NCI-H2081 treated with DMSO at 0.1 percent for 48 hours (cell line): ENCODE data around the gene GRIFIN.
"Not testable (repeated sequence)": the region's sequence is repeated elsewhere in the genome, so short reads cannot be mapped to it uniquely, and the experiment has no call there.

Source experiments
- DNase-seq: peaks from one replicate; lab custom pipeline; 2025; lab: John Stamatoyannopoulos, UW

GRIFIN gene

GRCh38 chr7:2453849-2454248, 22.3 kb downstream of the GRIFIN start:
- DNase-seq: not testable (repeated sequence)

DNA sequence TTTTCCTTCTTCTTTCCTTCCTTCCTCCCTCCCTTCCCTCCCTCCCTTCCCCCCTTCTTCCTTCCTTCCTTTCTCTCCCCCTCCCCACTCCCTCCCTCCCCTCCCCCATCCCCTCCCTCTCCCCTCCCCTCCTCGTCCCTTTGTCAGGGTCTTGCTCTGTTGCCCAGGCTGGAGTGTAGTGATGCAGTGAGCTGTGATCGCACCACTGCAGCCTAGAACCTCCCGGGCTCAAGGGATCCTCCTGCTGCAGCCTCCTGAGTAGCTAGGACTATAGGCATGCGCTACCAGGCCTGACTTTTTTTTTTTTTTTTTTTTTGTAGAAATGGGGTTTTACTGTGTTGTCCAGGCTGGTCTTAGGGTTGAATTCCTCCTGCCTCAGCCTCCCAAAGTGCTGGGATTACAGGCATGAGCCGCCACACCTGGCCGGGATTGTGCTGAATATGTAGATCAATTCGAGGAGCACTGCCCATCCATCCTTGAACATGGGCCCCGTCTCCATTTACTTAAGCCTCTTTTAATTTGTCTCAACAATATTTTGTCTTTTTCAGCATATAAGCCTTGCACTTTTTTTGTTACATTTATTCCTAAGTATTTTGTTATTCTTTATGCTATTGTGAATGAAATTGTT, 23.4 kb downstream of the GRIFIN start:
- DNase-seq: no peak

DNA sequence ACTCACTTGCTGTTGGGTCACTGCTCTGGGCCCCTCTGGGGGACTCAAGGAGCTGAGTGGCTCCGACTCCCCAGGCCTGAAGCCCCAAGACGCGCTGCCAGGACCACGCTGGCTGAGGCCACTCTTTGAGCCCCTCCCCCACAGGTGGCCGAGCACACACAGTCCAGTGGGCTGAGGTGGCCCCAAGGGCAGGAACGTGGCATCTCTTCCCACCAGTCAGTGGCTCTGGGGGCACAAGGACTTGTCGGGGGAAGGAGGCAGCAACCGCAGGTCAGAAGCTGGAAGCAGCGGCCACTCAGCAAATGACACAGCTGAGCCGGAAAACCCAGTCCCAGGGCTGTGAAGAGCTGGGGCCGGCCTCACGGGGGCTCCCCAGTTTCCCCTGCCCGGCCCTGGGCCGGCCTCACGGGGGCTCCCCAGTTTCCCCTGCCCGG, 24.1 kb downstream of the GRIFIN start:
- DNase-seq: no peak

DNA sequence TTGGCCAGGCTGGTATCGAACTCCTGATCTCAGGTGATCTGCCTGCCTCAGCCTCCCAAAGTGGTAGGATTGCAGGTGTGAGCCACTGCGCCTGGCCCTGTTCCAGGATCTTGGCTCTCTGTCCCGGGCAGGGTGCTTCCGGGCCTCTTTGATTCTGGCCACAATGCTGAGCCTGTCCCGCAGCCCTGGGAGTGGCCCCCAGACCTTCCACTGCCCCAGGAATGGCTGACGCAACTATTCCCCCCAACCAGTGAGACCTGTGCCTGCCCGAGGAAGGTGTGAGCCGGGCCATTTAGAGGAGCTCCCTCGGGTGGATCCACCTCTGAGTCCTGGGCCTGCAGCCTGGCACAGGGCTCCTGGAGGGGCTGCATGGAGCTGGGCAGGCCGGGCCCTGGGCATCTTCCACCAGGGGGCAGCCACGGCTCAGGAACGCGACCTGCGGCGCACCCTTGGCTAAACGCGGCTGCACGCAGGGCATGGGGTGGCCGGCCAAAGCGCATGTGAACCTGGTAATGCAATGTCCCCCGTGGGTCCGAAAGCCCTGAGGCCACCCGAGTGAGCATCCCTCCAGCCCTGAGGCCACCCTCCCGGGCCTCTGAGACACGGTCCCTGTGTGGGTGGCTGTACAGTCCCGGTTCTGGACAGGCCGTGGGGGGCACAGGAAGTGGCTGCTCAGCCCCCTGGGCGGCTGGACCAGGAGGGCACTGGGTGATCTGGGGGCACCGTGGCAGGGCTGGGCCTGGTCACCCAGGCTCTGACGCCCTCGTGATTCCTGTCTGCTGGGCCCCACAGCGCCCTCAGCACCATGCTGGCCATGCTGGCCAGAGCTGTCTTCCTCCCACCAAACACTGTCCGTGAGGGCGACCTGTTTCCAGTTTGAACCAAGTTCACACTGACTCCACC, 24.8 kb downstream of the GRIFIN start:
- DNase-seq: no peak

- DNase-seq: no peak
Measured at GRCh38 chr7:2450198-2451107, 25.7 kb downstream of the GRIFIN start.

GRCh38 chr7:2446676-2447075, 29.5 kb downstream of the GRIFIN start:
- DNase-seq: no peak

GRCh38 chr7:2445898-2446555, 30.2 kb downstream of the GRIFIN start:
- no peak for DNase-seq

- DNase-seq: no peak
Measured at GRCh38 chr7:2445047-2445446, 31.2 kb downstream of the GRIFIN start.

- no peak for DNase-seq
Measured at GRCh38 chr7:2444476-2444875, 31.7 kb downstream of the GRIFIN start.

DNA sequence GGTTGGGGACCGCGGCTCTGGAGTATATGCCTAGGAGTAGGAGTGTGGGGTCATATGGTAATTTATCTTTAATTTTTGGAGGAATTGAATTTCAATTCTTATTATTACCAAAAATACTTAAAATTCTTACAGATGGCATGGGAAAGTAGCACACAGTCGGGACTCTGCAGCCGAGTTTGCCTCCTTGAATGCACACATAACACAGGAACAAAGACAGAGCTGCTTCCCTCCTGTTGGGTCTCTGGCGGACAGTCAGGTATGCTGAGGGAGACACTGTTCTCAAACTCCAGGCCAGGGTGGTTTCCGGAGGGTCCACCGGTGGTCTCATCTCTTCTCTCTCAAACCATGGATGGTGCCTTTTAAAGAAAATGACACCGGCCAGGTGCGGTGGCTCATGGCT, 32.7 kb downstream of the GRIFIN start:
- no peak for DNase-seq

- DNase-seq: no peak
Measured at GRCh38 chr7:2441430-2442058, 34.7 kb downstream of the GRIFIN start.

GRCh38 chr7:2440608-2441245, 35.5 kb downstream of the GRIFIN start:
- no peak for DNase-seq

- no peak for DNase-seq
Measured at GRCh38 chr7:2438775-2439174, 37.4 kb downstream of the GRIFIN start.

GRCh38 chr7:2438186-2438585, 38.0 kb downstream of the GRIFIN start:
- DNase-seq: no peak

DNA sequence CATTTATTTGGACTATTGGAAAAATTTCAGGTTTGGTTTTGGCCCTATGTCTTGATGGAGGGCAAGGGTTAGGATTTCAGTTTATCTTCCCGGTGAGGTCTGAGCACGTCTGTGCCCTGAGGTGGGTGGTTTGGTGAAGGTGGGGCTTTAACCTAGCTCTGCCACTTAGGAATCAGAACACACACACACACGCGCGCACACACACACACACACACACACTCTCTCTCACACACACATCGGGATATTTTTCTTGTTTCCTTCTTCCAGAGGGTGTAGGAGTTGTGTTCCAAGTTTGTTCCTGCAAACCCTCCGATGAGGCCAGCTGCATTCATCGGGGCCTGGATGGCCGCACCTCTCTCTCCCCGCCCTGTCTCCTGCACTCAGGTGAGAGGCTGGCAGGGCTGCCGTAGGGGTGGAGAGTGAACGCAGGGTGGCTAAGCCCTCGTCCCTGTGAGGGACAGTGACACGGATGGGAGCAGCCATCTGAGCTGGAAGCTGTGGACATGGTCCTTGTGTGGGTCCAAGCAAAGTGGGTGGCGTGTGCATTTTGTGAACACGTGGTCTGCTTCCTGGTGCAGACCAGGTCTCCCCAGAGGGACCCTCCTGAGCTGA, 38.6 kb downstream of the GRIFIN start:
- DNase-seq: no peak

DNA sequence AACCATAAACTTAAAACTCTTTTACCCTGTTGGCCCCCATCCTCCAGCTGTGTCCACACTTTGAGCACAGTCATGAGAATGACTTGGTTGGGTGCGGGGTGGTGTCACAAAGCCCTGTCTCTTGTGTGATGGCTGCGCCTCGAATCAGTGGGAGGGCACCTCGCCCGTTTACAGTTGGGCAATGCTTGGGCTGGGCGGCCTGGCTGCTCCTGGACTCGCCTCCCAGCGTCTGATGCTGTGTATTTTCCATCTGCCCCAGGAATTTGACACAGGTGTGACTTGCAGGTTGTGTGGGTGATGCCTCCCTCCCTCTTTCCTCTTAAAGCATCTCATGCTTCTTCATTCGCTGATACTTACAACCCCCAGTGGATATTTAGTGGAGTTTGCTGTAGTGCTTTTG, 39.1 kb downstream of the GRIFIN start:
- no peak for DNase-seq

- DNase-seq: no peak
Measured at GRCh38 chr7:2436341-2437104, 39.7 kb downstream of the GRIFIN start.

- no peak for DNase-seq
Measured at GRCh38 chr7:2435146-2435545, 41.1 kb downstream of the GRIFIN start.

- no peak for DNase-seq
Measured at GRCh38 chr7:2433713-2434550, 42.3 kb downstream of the GRIFIN start.
